Measurements from ENCODE around the gene GNPNAT1.

Gene GNPNAT1

GRCh38 chr14:52791223-52792096 lies at the start of gene GNPNAT1:
TSS of gene GNPNAT1 (minus strand) at chr14:52791607. CDS start at chr14:52784650, 6,957 bp downstream.
- peak; percentile 97 for DNase-seq (ENCODE audit: low spot score)

GRCh38 chr14:52840877-52841276 lies 49.5 kb upstream of the GNPNAT1 start:
- no peak for DNase-seq (ENCODE audit: low spot score)

DNA sequence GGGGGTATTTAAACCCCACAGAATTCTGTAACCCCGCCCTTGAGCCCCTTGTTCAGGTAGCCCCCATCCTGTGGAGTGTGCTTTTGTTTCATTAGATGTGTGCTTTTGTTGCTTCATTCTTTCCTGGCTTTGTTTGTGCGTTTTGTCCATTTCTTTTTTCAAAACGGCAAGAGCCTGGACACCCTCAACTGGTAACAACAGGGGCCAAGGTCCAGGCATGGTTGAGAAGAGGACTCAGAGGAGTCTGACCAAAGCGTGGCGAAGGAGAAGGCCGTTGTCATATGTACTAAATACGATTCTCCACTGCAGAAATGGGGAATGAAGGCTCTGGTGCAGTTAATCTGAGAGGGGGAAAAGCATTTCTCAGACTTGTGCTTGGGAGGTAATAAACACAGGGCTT lies 46.0 kb upstream of the GNPNAT1 start:
- DNase-seq (ENCODE audit: low spot score) = no peak

DNA sequence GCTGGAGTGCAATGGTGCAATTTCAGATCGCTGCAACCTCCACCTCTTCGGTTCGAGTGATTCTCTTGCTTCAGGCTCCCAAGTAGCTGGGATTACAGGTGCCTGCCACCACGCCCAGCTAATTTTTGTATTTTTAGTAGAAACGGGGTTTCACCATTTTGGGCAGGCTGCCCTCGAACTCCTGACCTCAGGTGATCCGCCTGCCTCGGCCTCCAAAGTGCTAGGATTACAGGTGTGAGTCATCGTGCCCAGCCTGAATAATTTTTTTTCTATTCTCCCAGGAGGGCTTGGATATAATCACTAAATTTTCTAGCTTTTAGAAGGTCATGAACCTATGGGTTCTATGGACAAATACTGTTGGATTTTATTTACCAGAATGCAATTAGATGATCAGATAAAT lies 44.7 kb upstream of the GNPNAT1 start:
- no peak for DNase-seq (ENCODE audit: low spot score)

- no peak for DNase-seq (ENCODE audit: low spot score)
Measured at GRCh38 chr14:52835122-52835903, 43.9 kb upstream of the GNPNAT1 start.

DNA sequence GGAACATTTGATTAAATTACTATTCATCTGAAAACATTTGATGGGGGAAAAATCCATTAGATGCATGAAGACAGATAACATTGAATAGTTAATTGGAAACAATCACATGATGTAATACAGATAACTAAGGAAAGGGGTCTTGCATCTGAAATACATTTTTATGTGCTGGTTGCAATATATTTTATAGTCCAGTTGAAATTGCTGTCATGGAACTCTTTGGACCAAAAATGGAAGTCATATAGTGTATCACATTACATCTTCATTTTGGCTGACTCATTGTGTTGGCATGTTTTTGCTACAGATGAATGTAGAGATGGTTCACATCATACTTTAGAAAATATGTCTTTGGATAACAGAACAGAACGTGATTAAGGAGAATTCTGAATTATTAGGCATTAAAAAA lies 43.0 kb upstream of the GNPNAT1 start:
- no peak for DNase-seq (ENCODE audit: low spot score)

- DNase-seq (ENCODE audit: low spot score) = no peak
Measured at GRCh38 chr14:52833891-52834290, 42.5 kb upstream of the GNPNAT1 start.

GRCh38 chr14:52829527-52830185 lies 38.2 kb upstream of the GNPNAT1 start:
- DNase-seq (ENCODE audit: low spot score) = no peak

DNA sequence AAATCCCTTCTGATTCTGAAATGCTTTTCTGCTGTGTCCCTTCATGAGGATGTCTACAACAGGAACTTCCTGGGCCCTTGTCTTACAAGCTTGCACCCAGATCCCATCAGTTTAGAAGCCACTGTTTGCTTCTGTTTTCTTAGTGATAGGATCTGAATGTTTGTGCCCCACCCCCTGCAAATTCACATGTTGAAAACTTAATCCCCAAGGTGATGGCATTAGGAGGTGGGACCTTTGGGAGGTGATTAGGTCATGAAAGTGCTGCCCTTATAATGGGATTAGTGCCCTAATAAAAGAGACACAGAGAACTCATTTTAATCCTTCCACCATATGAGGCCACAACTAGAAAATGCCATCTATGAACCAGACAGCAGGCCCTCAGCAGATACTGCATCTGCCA lies 36.0 kb upstream of the GNPNAT1 start:
- no peak for DNase-seq (ENCODE audit: low spot score)

DNA sequence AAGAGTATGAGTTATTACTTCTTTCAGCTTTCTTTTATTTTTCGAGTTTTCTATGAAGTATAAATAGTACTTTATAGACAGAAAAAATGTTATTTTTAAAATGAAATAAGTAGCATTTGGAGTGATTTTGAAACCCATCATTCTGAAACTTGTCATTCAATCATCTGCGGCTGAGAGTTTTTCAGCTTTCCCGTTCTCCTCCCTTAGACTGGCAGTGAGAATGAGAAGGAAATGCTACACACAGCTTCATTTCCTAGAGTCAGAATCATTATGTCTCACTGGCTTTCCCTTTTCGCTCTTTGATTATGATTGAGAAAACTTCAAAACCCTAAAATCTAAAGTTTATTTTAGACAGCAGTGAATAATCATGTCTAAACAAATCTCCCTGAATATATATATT lies 33.7 kb upstream of the GNPNAT1 start:
- no peak for DNase-seq (ENCODE audit: low spot score)

DNA sequence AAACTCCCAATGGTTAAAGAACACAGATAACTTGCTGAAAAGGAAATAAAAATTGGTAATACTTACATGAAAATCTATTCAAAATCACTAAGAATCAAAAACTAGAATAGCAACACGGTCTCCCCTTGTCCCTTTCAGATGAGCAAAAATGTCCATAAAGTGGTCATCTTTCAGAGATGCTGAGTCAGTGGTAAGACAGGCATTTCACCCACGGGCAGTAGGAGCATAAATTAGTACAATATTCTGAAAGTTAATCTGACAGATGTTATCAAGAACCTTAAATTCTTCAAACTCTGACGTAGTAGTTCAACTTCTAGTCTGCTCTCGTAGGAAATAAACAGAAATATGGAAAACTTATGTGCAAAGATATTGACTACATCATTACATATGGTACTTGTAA lies 33.1 kb upstream of the GNPNAT1 start:
- no peak for DNase-seq (ENCODE audit: low spot score)

- DNase-seq (ENCODE audit: low spot score) = no peak
Measured at GRCh38 chr14:52821805-52822250, 30.4 kb upstream of the GNPNAT1 start.

DNA sequence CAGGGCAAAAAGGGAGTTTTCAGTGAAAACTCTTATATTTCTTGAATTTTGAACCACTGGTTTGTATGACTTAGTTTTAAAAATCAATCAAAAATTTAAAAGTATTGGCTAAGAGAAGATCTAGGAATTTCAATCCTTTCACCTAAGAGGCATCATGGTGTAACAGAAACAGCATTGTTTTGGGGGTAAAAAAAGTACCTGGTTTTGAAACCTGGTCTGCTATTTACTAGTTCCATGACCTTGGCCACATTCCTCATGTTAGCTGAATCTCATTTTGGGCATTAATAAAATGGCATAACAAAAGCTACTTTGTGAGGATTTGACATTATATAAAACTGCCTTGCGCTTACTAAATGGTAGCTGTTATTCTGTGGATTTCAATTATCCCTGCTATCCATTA lies 16.7 kb upstream of the GNPNAT1 start:
- DNase-seq (ENCODE audit: low spot score) = no peak

- no peak for DNase-seq (ENCODE audit: low spot score)
Measured at GRCh38 chr14:52806115-52806514, 14.7 kb upstream of the GNPNAT1 start.

GRCh38 chr14:52802597-52802996 lies 11.2 kb upstream of the GNPNAT1 start:
- no peak for DNase-seq (ENCODE audit: low spot score)

- DNase-seq (ENCODE audit: low spot score) = no peak
Measured at GRCh38 chr14:52801014-52801712, 9.8 kb upstream of the GNPNAT1 start.

GRCh38 chr14:52798826-52799225 lies 7.4 kb upstream of the GNPNAT1 start:
- no peak for DNase-seq (ENCODE audit: low spot score)

- no peak for DNase-seq (ENCODE audit: low spot score)
Measured at GRCh38 chr14:52797653-52798052, 6.2 kb upstream of the GNPNAT1 start.

- no peak for DNase-seq (ENCODE audit: low spot score)
Measured at GRCh38 chr14:52793061-52793460, 1.7 kb upstream of the GNPNAT1 start.

- no peak for DNase-seq (ENCODE audit: low spot score)
Measured at GRCh38 chr14:52792097-52792415, 649 bp upstream of the GNPNAT1 start.

- DNase-seq (ENCODE audit: low spot score) = no peak
Measured at GRCh38 chr14:52790756-52791222, 618 bp downstream of the GNPNAT1 start.

All from D341Med (cell line).